Liver (tissue), 9 donors: Measurements from ENCODE around the gene RBMS2. TPM values are rescaled to one million over a fixed set of nuclear protein-coding genes. Genes with fewer than 3 reads are reported as not detected.

Experiments
- DNase-seq: peaks from one replicate; pipeline ENCODE4 v3.0.0-alpha.2; 2017; ENCODE audit warnings: low spot score
- H3K27ac ChIP-seq, 2 donors: one replicate each; pipeline ENCODE4 v1.7.0; 2013; ENCODE audit warnings: inconsistent platforms in 2 of 2, low read length in 2 of 2, control low read depth in 1 of 2, low read depth in 1 of 2, mild to moderate bottlenecking in 1 of 2
- H3K27me3 ChIP-seq, 4 donors: one replicate each; pipeline versions ENCODE4 v1.6.1 to v1.7.0; 2013; ENCODE audit warnings: low read length in 3 of 4, inconsistent platforms in 1 of 4, mild to moderate bottlenecking in 1 of 4, moderate library complexity in 1 of 4; ENCODE audit not compliant: control insufficient read depth in 4 of 4, insufficient read depth in 4 of 4
- H3K36me3 ChIP-seq, 4 donors: one replicate each; pipeline versions ENCODE4 v1.6.1 to v1.7.0; 2013; ENCODE audit warnings: low read length in 3 of 4, mild to moderate bottlenecking in 3 of 4, low read depth in 1 of 4, moderate library complexity in 1 of 4; ENCODE audit not compliant: control insufficient read depth in 4 of 4, insufficient read depth in 3 of 4
- H3K4me1 ChIP-seq, 4 donors: one replicate each; pipeline versions ENCODE4 v1.6.1 to v1.7.0; 2013; ENCODE audit warnings: low read length in 3 of 4, mild to moderate bottlenecking in 3 of 4, moderate library complexity in 1 of 4; ENCODE audit not compliant: control insufficient read depth in 4 of 4, insufficient read depth in 4 of 4
- H3K4me3 ChIP-seq, 3 donors: one replicate each; pipeline versions ENCODE4 v1.6.1 to v1.7.0; 2013; ENCODE audit warnings: low read length in 3 of 3, control low read depth in 1 of 3, low read depth in 1 of 3, mild to moderate bottlenecking in 1 of 3
- H3K9ac ChIP-seq, 2 donors: one replicate each; pipeline ENCODE4 v1.7.0; 2013; ENCODE audit warnings: low read length in 2 of 2, mild to moderate bottlenecking in 2 of 2, moderate library complexity in 2 of 2, control low read depth in 1 of 2, low read depth in 1 of 2
- H3K9me3 ChIP-seq, 4 donors: one replicate each; pipeline versions ENCODE4 v1.6.1 to v1.7.0; 2013; ENCODE audit warnings: low read length in 3 of 4; ENCODE audit not compliant: control insufficient read depth in 4 of 4
- EGR1 ChIP-seq, 2 donors: IDR thresholded peaks; 2 replicates each; pipeline ENCODE4 v1.6.1; 2016 to 2018; ENCODE audit warnings: antibody characterized with exemption in 2 of 2, low read depth in 2 of 2
- FOXA1 ChIP-seq: IDR thresholded peaks from 2 replicates; pipeline ENCODE4 v1.6.1; 2016; ENCODE audit warnings: antibody characterized with exemption
- FOXA2 ChIP-seq: IDR thresholded peaks from 2 replicates; pipeline ENCODE4 v1.6.1; 2016; ENCODE audit warnings: antibody characterized with exemption
- HNF4A ChIP-seq, 2 donors: conservative IDR thresholded peaks; 2 replicates each; pipeline ENCODE4 v1.6.1; 2016; ENCODE audit warnings: antibody characterized with exemption in 2 of 2, mild to moderate bottlenecking in 2 of 2
- HNF4G ChIP-seq: IDR thresholded peaks from 2 replicates; pipeline ENCODE4 v1.6.1; 2016; ENCODE audit warnings: antibody characterized with exemption
- JUND ChIP-seq, 2 donors: IDR thresholded peaks; 2 replicates each; pipeline ENCODE4 v1.6.1; 2016; ENCODE audit warnings: antibody characterized with exemption in 2 of 2
- NR2F2 ChIP-seq: IDR thresholded peaks from 2 replicates; pipeline ENCODE4 v1.6.1; 2016; ENCODE audit warnings: antibody characterized with exemption
- RAD21 ChIP-seq, 2 donors: IDR thresholded peaks; 2 replicates each; pipeline ENCODE4 v1.6.1; 2016; ENCODE audit warnings: antibody characterized with exemption in 2 of 2, mild to moderate bottlenecking in 2 of 2
- RXRA ChIP-seq, 2 donors: IDR thresholded peaks; 2 replicates each; pipeline ENCODE4 v1.6.1; 2017 to 2018; ENCODE audit warnings: antibody characterized with exemption in 2 of 2, mild to moderate bottlenecking in 1 of 2
- SP1 ChIP-seq: IDR thresholded peaks from 2 replicates; pipeline ENCODE4 v1.6.1; 2018; ENCODE audit warnings: antibody characterized with exemption, mild to moderate bottlenecking
- TAF1 ChIP-seq: conservative IDR thresholded peaks from 2 replicates; pipeline ENCODE4 v1.6.1; 2016; ENCODE audit warnings: antibody characterized with exemption, mild to moderate bottlenecking
- YY1 ChIP-seq: IDR thresholded peaks from 2 replicates; pipeline ENCODE4 v1.6.1; 2016; ENCODE audit warnings: antibody characterized with exemption, mild to moderate bottlenecking
- WGBS: extraction: QIAGEN DNeasy Blood & Tissue Kit; methylation state at CpG from one replicate; pipeline ENCODE4 v1.1.7; 2013; 5-methylcytosine and 5-hydroxymethylcytosine counted together
- polyA plus RNA-seq, 2 donors: library from polyadenylated mRNA; stranded (reverse) in 1 of 2; unstranded in 1 of 2; fragments of 200-250 nt in 1 of 2; fragments of >200 nt in 1 of 2; fragmentation: Nextera tagmentation in 1 of 2; extraction: Ambion mirVana in 1 of 2; gene quantifications; one replicate each; pipeline versions ENCODE4 v1.2.1 to v1.2.3, GENCODE V29; 2013 to 2015
- total RNA-seq, 2 donors: library from RNA; depleted of rRNA; stranded (reverse); fragments of >200 nt; gene quantifications; one replicate each; pipeline ENCODE4 v1.2.3, GENCODE V29; 2014
- TF ChIP-seq, protein P1 (sequence below): IDR thresholded peaks from 2 replicates; pipeline ENCODE4 v1.6.1; 2016; ENCODE audit warnings: antibody characterized with exemption, mild to moderate bottlenecking
- TF ChIP-seq, protein P2 (sequence below): fragments of 150-350 bp; IDR thresholded peaks from 2 replicates; pipeline ENCODE4 v1.5.1; 2017; ENCODE audit warnings: improper control_type of control experiment, low read depth, low read length; ENCODE audit not compliant: missing input control
- TF ChIP-seq, protein P3 (sequence below): IDR thresholded peaks from 2 replicates; pipeline ENCODE4 v1.6.1; 2016; ENCODE audit warnings: antibody characterized with exemption
- TF ChIP-seq, protein P4 (sequence below): IDR thresholded peaks from 2 replicates; pipeline ENCODE4 v1.6.1; 2016; ENCODE audit warnings: antibody characterized with exemption
- TF ChIP-seq, protein P5 (sequence below): IDR thresholded peaks from 2 replicates; pipeline ENCODE4 v1.6.1; 2016; ENCODE audit warnings: antibody characterized with exemption
- donor health status: healthy.
- donor health status: healthy.
- donor health status: healthy.
- donor health status: healthy.
- donor health status: healthy.

RBMS2 gene
- total and polyA plus RNA-seq, 4 donors = 1.2 to 3.8 (median 1.8) TPM

DNA sequence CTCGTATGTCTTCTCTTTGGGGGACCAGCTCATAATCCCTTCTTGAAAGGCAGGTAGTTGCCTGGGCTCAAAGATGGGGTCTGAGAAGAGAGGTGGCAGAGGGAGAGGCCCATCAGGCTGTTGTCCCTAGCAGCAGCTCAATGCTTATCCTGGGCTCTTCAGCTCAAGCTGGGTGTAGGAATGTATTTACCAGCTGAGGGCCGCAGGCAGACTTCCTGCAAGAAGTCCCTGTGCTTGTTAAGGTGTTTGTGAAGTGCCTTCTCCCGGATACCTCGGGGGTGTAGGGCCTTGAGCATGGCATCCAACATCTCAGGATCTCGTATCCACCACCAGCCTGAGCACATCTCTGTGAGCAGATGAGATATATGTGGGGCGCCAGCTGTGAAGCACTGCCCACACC, 79.1 kb downstream of the RBMS2 start:
- no peak for DNase-seq
- Histone ChIP-seq H3K27ac (no peak overlapping the region), H3K9me3 (no peaks in the 10 kb centered on the region), H3K9ac (no peak overlapping the region), H3K4me1 (no peaks in the 10 kb centered on the region), H3K27me3 (no peaks in the 10 kb centered on the region), H3K4me3 (no peak overlapping the region), H3K36me3 (peaks cover 41 to 89% (median 81%) of the 10 kb centered on the region in 4 donors)
- TF ChIP-seq TAF1 = no peak
- TF ChIP-seq, protein P1, sequence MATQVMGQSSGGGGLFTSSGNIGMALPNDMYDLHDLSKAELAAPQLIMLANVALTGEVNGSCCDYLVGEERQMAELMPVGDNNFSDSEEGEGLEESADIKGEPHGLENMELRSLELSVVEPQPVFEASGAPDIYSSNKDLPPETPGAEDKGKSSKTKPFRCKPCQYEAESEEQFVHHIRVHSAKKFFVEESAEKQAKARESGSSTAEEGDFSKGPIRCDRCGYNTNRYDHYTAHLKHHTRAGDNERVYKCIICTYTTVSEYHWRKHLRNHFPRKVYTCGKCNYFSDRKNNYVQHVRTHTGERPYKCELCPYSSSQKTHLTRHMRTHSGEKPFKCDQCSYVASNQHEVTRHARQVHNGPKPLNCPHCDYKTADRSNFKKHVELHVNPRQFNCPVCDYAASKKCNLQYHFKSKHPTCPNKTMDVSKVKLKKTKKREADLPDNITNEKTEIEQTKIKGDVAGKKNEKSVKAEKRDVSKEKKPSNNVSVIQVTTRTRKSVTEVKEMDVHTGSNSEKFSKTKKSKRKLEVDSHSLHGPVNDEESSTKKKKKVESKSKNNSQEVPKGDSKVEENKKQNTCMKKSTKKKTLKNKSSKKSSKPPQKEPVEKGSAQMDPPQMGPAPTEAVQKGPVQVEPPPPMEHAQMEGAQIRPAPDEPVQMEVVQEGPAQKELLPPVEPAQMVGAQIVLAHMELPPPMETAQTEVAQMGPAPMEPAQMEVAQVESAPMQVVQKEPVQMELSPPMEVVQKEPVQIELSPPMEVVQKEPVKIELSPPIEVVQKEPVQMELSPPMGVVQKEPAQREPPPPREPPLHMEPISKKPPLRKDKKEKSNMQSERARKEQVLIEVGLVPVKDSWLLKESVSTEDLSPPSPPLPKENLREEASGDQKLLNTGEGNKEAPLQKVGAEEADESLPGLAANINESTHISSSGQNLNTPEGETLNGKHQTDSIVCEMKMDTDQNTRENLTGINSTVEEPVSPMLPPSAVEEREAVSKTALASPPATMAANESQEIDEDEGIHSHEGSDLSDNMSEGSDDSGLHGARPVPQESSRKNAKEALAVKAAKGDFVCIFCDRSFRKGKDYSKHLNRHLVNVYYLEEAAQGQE = no peak
- TF ChIP-seq NR2F2 = no peak
- TF ChIP-seq FOXA2 = no peak
- TF ChIP-seq RXRA (IDR thresholded peaks at IDR 0.05) = no peak
- no peak for TF ChIP-seq HNF4G
- no peak for TF ChIP-seq RAD21 (IDR thresholded peaks at IDR 0.05)
- no peak for TF ChIP-seq YY1
- TF ChIP-seq, protein P2, sequence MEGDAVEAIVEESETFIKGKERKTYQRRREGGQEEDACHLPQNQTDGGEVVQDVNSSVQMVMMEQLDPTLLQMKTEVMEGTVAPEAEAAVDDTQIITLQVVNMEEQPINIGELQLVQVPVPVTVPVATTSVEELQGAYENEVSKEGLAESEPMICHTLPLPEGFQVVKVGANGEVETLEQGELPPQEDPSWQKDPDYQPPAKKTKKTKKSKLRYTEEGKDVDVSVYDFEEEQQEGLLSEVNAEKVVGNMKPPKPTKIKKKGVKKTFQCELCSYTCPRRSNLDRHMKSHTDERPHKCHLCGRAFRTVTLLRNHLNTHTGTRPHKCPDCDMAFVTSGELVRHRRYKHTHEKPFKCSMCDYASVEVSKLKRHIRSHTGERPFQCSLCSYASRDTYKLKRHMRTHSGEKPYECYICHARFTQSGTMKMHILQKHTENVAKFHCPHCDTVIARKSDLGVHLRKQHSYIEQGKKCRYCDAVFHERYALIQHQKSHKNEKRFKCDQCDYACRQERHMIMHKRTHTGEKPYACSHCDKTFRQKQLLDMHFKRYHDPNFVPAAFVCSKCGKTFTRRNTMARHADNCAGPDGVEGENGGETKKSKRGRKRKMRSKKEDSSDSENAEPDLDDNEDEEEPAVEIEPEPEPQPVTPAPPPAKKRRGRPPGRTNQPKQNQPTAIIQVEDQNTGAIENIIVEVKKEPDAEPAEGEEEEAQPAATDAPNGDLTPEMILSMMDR = no peak
- TF ChIP-seq, protein P3, sequence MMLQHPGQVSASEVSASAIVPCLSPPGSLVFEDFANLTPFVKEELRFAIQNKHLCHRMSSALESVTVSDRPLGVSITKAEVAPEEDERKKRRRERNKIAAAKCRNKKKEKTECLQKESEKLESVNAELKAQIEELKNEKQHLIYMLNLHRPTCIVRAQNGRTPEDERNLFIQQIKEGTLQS = no peak
- TF ChIP-seq FOXA1 = no peak
- TF ChIP-seq JUND (IDR thresholded peaks at IDR 0.05) = no peak
- TF ChIP-seq, protein P4, sequence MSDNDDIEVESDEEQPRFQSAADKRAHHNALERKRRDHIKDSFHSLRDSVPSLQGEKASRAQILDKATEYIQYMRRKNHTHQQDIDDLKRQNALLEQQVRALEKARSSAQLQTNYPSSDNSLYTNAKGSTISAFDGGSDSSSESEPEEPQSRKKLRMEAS = no peak
- no peak for TF ChIP-seq SP1
- TF ChIP-seq EGR1 (IDR thresholded peaks at IDR 0.05; ENCODE audit: low read depth in 2 of 2) = no peak
- no peak for TF ChIP-seq HNF4A (conservative IDR thresholded peaks at IDR 0.05)
- 94% methylated on average over 6 of the region's 6 CpGs for WGBS

DNA sequence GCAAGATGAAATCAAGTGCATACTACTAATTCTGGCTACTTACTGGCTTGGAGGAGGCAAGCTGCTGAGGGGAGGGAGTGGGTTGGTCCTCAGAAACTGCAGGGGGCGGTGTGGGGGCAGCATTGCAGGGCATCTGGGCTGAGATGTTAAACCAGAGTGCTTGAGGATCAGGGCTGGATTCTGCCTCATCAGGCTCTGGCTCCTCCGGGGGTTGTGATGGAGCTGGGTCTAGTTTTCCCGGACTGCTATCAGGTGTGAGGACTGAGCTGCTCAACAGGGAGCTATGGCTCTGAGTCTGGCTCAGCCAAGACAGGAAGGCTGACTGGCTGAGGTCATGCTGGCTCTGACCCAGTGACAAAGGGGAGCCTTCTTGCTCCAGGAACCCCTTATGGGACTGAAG, 79.9 kb downstream of the RBMS2 start:
- no peaks in the 10 kb centered on the region for H3K27me3 ChIP-seq

More for the DNA sequence above, 79.9 kb downstream of the RBMS2 start:
- TF ChIP-seq, protein P5, sequence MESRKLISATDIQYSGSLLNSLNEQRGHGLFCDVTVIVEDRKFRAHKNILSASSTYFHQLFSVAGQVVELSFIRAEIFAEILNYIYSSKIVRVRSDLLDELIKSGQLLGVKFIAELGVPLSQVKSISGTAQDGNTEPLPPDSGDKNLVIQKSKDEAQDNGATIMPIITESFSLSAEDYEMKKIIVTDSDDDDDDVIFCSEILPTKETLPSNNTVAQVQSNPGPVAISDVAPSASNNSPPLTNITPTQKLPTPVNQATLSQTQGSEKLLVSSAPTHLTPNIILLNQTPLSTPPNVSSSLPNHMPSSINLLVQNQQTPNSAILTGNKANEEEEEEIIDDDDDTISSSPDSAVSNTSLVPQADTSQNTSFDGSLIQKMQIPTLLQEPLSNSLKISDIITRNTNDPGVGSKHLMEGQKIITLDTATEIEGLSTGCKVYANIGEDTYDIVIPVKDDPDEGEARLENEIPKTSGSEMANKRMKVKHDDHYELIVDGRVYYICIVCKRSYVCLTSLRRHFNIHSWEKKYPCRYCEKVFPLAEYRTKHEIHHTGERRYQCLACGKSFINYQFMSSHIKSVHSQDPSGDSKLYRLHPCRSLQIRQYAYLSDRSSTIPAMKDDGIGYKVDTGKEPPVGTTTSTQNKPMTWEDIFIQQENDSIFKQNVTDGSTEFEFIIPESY = no peak
- TF ChIP-seq EGR1 (IDR thresholded peaks at IDR 0.05; ENCODE audit: low read depth in 2 of 2) = no peak
- TF ChIP-seq FOXA2 = no peak
- no peak for TF ChIP-seq YY1
- TF ChIP-seq NR2F2 = no peak
- no peak for TF ChIP-seq FOXA1
- no peak for TF ChIP-seq HNF4G
- no peak for TF ChIP-seq RAD21 (IDR thresholded peaks at IDR 0.05)
- peak; percentile 49 for DNase-seq
- Histone ChIP-seq H3K9me3 (no peaks in the 10 kb centered on the region), H3K4me3 (no peak overlapping the region), H3K27ac (no peak overlapping the region), H3K36me3 (peaks cover 41 to 95% (median 87%) of the 10 kb centered on the region in 4 donors), H3K9ac (no peak overlapping the region), H3K4me1 (no peaks in the 10 kb centered on the region)
- 86% methylated on average over 3 of the region's 3 CpGs for WGBS
